ENCODE measurements around the gene DMBT1.

- TF ChIP-seq CTCF (IDR thresholded peaks at IDR 0.05): no peak
- TF ChIP-seq EZH2phosphoT487 (IDR thresholded peaks at IDR 0.05): no peak
- no peak for TF ChIP-seq EZH2 (IDR thresholded peaks at IDR 0.05)
Observed at GRCh38 chr10:122664501-122664900, 103.9 kb downstream of the DMBT1 start.
